Activated T-helper 1 cell treated with Interleukin-2 at 50 U/mL for 16 hours (primary cell): Measurements from ENCODE around the gene SOX6.
"Not testable (repeated sequence)": the region's sequence is repeated elsewhere in the genome, so short reads cannot be mapped to it uniquely, and the experiment has no call there.

Source experiments
- DNase-seq: peaks from one replicate; pipeline ENCODE4 v3.0.0-alpha.2; 2020; ENCODE audit warnings: low read depth

Gene SOX6

GRCh38 chr11:16148301-16148931, 207.9 kb downstream of the SOX6 start:
- no peak for DNase-seq

DNA sequence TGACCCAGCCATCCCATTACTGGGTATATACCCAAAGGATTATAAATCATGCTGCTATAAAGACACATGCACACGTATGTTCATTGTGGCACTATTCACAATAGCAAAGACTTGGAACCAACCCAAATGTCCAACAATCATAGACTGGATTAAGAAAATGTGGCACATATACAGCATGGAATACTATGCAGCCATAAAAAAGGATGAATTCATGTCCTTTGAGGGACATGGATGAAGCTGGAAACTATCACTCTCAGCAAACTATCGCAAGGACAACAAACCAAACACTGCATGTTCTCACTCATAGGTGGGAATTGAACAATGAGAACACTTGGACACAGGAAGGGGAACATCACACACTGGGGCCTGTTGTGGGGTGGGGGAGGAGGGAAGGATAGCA, 209.4 kb downstream of the SOX6 start:
- not testable (repeated sequence) for DNase-seq

GRCh38 chr11:16141614-16142013, 214.7 kb downstream of the SOX6 start:
- not testable (repeated sequence) for DNase-seq

DNA sequence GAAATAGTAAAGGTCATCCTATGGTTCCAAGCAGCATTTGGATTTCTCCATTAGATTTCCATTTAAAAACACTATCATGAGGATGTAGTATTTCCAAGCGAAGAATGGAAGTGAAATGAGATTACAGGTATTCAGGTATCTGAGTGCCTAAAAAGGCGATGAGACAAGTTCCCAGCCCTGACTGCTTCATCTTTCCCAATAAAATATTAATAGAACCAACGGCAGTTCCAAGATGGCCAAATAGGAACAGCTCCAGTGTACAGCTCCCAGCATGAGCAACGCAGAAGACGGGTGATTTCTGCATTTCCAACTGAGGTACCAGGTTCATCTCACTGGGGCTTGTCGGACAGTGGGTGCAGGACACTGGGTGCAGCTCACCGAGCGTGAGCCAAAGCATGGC, 215.2 kb downstream of the SOX6 start:
- DNase-seq, result not testable (repeated sequence)

- no peak for DNase-seq
Measured at GRCh38 chr11:16136792-16137390, 219.5 kb downstream of the SOX6 start.

GRCh38 chr11:16133867-16134266, 222.5 kb downstream of the SOX6 start:
- no peak for DNase-seq

DNA sequence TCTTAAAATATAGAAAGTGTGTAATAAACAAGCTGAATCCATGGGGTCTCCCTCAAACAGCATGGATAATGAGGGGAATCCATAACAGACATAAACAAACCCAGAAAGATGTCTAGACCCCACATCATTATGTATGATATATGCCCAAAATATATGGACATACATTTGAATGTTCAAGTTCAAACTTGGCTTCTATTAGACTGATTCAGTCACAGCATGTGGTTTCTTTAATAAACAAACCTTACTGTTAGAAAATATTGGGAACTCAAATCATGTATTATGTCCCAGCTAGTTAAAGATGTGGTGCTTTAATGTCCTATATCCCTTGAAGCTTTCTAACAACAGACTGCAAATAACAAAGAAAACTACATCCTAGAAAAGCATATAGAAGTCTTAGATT, 228.6 kb downstream of the SOX6 start:
- DNase-seq, result no peak

- DNase-seq, result no peak
Measured at GRCh38 chr11:16126362-16126761, 230.0 kb downstream of the SOX6 start.

DNA sequence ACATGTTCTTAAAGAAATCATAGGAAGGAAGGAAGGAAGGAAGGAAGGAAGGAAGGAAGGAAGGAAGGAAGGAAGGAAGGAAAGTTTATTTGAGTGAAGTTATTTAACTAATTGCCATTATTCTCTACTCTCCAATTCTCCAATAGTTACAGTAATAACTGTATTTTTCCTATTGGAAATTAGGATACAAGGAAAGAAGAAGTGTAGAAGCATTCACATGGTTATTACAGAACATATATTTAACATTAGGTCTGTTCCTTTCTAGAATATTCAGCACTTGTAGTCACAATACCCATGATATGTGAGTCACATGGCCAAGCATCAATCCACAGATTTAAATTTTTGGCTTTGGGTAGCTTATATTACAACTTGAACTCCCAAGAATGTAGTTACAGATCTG, 230.6 kb downstream of the SOX6 start:
- DNase-seq, result no peak

DNA sequence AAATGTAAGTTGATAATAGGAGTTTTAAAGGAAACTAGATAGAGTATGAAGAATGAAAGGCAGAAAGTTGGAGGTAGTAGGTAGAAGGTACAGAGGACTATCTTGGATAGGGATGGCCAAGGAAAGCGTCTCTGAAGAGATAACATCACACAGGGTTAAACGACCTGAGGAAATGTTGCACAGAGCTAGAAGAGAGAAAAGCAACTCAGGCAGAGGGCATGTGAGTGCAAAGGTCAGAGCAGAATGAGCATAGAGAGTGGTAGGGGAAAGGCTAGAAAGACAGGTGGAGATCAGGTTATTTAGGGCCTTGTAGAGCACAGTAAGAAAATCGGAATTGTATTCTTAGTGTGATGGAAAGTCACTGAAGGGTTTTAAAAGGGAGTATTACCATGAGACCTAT, 232.0 kb downstream of the SOX6 start:
- no peak for DNase-seq

GRCh38 chr11:16121853-16122252, 234.5 kb downstream of the SOX6 start:
- DNase-seq, result no peak

GRCh38 chr11:16120008-16120407, 236.3 kb downstream of the SOX6 start:
- DNase-seq, result no peak

GRCh38 chr11:16117989-16118756, 238.2 kb downstream of the SOX6 start:
- no peak for DNase-seq

DNA sequence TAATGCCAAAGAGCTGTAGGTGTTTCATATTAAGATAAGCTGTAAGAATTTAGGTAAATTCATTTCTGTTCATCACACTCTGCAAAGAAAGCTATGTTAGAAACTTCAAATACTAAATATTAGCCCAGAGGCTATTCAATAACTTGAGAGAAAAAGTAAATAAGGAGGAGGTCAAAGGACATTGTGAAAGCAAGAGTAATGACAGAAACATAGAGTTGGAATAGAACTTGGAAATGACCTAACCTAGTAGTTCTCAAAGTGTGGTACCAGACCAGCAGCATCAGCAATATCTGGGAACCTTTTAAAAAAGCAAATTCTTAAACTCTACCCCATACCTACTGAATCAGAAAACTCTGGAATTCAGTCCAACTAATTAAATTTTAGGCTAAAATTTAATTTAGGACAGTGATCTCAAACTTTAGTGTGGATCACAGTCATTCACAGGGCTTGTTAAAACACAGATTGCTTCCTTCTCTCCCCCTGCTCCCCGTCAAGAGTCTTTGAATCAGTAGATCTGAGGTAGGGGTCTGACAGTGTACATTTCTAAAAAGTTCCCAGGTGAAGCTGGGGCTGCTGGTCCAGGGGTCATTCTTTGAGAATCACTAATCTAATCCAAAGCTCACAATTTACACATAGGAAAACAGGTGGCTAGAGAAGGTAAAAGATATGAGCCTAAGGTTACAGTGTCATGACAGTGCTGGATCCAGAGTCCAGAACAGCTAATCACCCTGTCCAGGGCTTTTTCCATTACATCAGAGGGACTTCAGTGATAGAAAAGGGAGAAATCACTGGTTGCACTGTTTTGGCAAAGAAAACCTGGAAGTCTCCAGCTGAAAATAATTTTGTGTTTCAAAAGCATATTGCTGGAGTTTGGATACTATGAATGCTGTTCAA, 241.1 kb downstream of the SOX6 start:
- DNase-seq, result no peak

GRCh38 chr11:16114431-16114830, 241.9 kb downstream of the SOX6 start:
- no peak for DNase-seq

DNA sequence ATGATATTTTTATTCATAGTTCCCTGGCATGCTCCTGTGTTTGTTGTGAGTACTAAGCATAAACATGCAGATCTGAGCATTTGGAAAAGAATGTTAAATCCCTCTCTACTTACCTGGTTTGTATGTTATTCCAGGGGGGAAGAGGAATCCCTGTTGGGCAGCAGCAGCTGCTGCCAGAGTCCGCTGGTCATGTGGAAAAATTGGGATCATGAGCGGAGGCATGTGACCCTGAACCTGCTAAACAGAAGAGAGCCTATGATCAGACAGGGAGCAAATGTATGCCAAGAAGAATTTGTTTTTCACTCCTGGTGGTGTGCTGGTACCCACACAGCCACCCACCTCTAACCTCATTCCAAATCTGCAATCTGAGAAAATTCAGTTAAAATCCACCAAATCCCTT, 244.7 kb downstream of the SOX6 start:
- no peak for DNase-seq

DNA sequence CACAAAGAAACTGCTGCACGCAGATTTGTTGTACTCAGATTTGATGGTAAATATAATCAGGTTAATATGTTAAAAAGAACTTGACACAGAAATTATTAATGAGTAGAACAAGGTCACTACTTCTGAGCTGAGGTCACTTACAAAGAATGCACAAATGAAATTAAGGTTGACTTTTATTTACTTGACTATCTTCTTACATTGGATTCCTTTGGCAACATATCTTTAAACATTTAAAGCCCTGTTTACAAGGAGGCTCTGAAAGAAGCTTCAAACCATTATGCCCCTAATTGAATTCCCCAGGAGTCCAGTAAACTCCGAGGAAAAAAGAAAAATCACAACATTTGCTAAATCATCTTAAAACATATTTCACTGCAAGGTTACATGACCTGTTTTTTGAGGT, 245.5 kb downstream of the SOX6 start:
- no peak for DNase-seq

- DNase-seq, result no peak
Measured at GRCh38 chr11:16099343-16099900, 256.9 kb downstream of the SOX6 start.

GRCh38 chr11:16098526-16099205, 257.7 kb downstream of the SOX6 start:
- DNase-seq, result no peak

GRCh38 chr11:16097543-16097942, 258.8 kb downstream of the SOX6 start:
- DNase-seq, result no peak

- DNase-seq, result no peak
Measured at GRCh38 chr11:16096336-16096735, 260.0 kb downstream of the SOX6 start.
